A549 (cell line): ENCODE results near the gene SRRD. TPM values are rescaled to one million over a fixed set of nuclear protein-coding genes. Genes with fewer than 3 reads are reported as not detected.

ENCODE experiments used
- ATAC-seq, 2 experiments: fragments of 200-7000 bp in 1 of 2; fragments of >200 bp in 1 of 2; cut with Nextera tagmentation in 1 of 2; cut with Tn5 transposase in 1 of 2; 3 replicates each; pipeline versions ENCODE4 v1.8.0 to v1.9.1; 2018 to 2020; ENCODE audit warnings: mild to moderate bottlenecking in 1 of 2, moderate library complexity in 1 of 2
- CTCF ChIA-PET: fragments of 300-600 bp; sonication (Branson Sonifier 250); formaldehyde crosslinking; extraction: SDS; loops from one replicate; lab custom pipeline; 2021; ENCODE audit warnings: antibody characterized with exemption, inconsistent platforms; lab: Yijun Ruan, JAX
- POLR2A ChIA-PET: fragments of 350-600 bp; formaldehyde crosslinking; extraction: SDS; loops from one replicate; lab custom pipeline; 2021; ENCODE audit warnings: antibody characterized with exemption, inconsistent platforms; lab: Yijun Ruan, JAX
- DNase-seq, 2 experiments: peaks; one replicate each; pipeline versions ENCODE4 v3.0.0 to v3.0.0-alpha.2; 2011 to 2016; ENCODE audit warnings: low read depth in 1 of 2, low spot score in 1 of 2
- FAIRE-seq: peaks from 2 replicates; lab custom pipeline; 2011; peaks lifted over from hg19 to GRCh38; lab: Jason Lieb, UNC
- H3K27ac ChIP-seq, 2 experiments: fragments of >200 bp; sonication (Bioruptor Twin); formaldehyde crosslinking; 3 replicates each; pipeline ENCODE4 v1.5.1; 2016 to 2017
- H3K4me1 ChIP-seq: fragments of >200 bp; sonication (Bioruptor Twin); formaldehyde crosslinking; 3 replicates; pipeline ENCODE4 v1.6.1; 2016
- H3K4me2 ChIP-seq: fragments of >200 bp; sonication (Bioruptor Twin); formaldehyde crosslinking; 3 replicates; pipeline ENCODE4 v1.6.1; 2016
- H3K4me3 ChIP-seq: fragments of >200 bp; sonication (Bioruptor Twin); formaldehyde crosslinking; 3 replicates; pipeline ENCODE4 v1.5.1; 2016
- H3K9me3 ChIP-seq: fragments of >200 bp; sonication (Bioruptor Twin); formaldehyde crosslinking; 3 replicates; pipeline ENCODE4 v1.6.1; 2016
- BCL3 ChIP-seq: fragments of >200 bp; sonication (Bioruptor Twin); formaldehyde crosslinking; IDR thresholded peaks from 3 replicates; pipeline ENCODE4 v1.6.1; 2016
- CBX2 ChIP-seq: fragments of 200-600 bp; sonication (generic); IDR thresholded peaks from 2 replicates; pipeline ENCODE4 v1.6.1; 2016; ENCODE audit warnings: low read depth, mild to moderate bottlenecking, borderline replicate concordance
- CHD2 ChIP-seq: fragments of 150-350 bp; IDR thresholded peaks from 2 replicates; pipeline ENCODE4 v1.6.1; 2014; ENCODE audit warnings: low read length; ENCODE audit not compliant: partially characterized antibody
- E2F6 ChIP-seq: IDR thresholded peaks from 2 replicates; pipeline ENCODE4 v1.6.1; 2012; ENCODE audit warnings: low read depth, borderline replicate concordance
- GATA3 ChIP-seq: IDR thresholded peaks from 2 replicates; pipeline ENCODE4 v1.6.1; 2012; ENCODE audit warnings: borderline replicate concordance
- HES2 ChIP-seq: fragments of >200 bp; sonication (Bioruptor Twin); formaldehyde crosslinking; IDR thresholded peaks from 2 replicates; pipeline ENCODE4 v1.6.1; 2016
- HMGXB4 ChIP-seq: fragments of 250-450 bp; sonication (Bioruptor Pico); IDR thresholded peaks from 2 replicates; pipeline ENCODE4 v1.5.0; 2021; ENCODE audit warnings: mild to moderate bottlenecking, moderate library complexity, borderline replicate concordance
- HOXA7 ChIP-seq: fragments of 250-450 bp; sonication (Bioruptor Pico); IDR thresholded peaks from 2 replicates; pipeline ENCODE4 v1.5.0; 2020; ENCODE audit warnings: mild to moderate bottlenecking, moderate library complexity
- JUN ChIP-seq, 2 experiments: fragments of >200 bp; sonication (Bioruptor Twin); formaldehyde crosslinking; IDR thresholded peaks; 2 replicates in 1 of 2; 3 replicates in 1 of 2; pipeline ENCODE4 v1.6.1; 2016 to 2017
- KDM1A ChIP-seq: fragments of 200-600 bp; sonication (generic); IDR thresholded peaks from 2 replicates; pipeline ENCODE4 v1.6.1; 2016; ENCODE audit warnings: low read depth, mild to moderate bottlenecking
- MAFK ChIP-seq: fragments of 450-650 bp; IDR thresholded peaks from 2 replicates; pipeline ENCODE4 v1.6.1; 2014; ENCODE audit not compliant: partially characterized antibody
- MAX ChIP-seq: IDR thresholded peaks from 2 replicates; pipeline ENCODE4 v1.6.1; 2012
- MYC ChIP-seq: IDR thresholded peaks from 2 replicates; pipeline ENCODE4 v1.6.1; 2012; ENCODE audit warnings: mild to moderate bottlenecking, inconsistent platforms, low read length, improper control_type of control experiment, borderline replicate concordance
- NR3C1 ChIP-seq: fragments of >200 bp; sonication (Bioruptor Twin); formaldehyde crosslinking; IDR thresholded peaks from 3 replicates; pipeline ENCODE4 v1.6.1; 2017
- PHF8 ChIP-seq: fragments of 200-600 bp; sonication (generic); IDR thresholded peaks from 2 replicates; pipeline ENCODE4 v1.6.1; 2016; ENCODE audit warnings: low read depth, mild to moderate bottlenecking, antibody characterized with exemption, moderate library complexity, borderline replicate concordance
- POLR2A ChIP-seq: IDR thresholded peaks from 2 replicates; pipeline ENCODE4 v1.6.1; 2012; ENCODE audit warnings: mild to moderate bottlenecking, low read length
- POLR2AphosphoS2 ChIP-seq: conservative IDR thresholded peaks from 2 replicates; pipeline ENCODE4 v1.6.1; 2012; ENCODE audit warnings: low read length, improper control_type of control experiment, inconsistent platforms
- REST ChIP-seq: fragments of 200-600 bp; sonication (generic); IDR thresholded peaks from 2 replicates; pipeline ENCODE4 v1.6.1; 2016; ENCODE audit warnings: antibody characterized with exemption, mild to moderate bottlenecking, moderate library complexity
- SMC3 ChIP-seq: fragments of >200 bp; sonication (Bioruptor Twin); formaldehyde crosslinking; IDR thresholded peaks from 3 replicates; pipeline ENCODE4 v1.6.1; 2018; ENCODE audit warnings: inconsistent platforms
- TP53 ChIP-seq: fragments of 250-450 bp; sonication (Bioruptor Pico); IDR thresholded peaks from 2 replicates; pipeline ENCODE4 v1.5.0; 2021; ENCODE audit warnings: mild to moderate bottlenecking, moderate library complexity
- USF2 ChIP-seq: fragments of 450-650 bp; IDR thresholded peaks from 2 replicates; pipeline ENCODE4 v1.6.1; 2014; ENCODE audit warnings: antibody characterized with exemption
- ZC3H11A ChIP-seq: fragments of 450-650 bp; IDR thresholded peaks from 2 replicates; pipeline ENCODE4 v1.6.1; 2014; ENCODE audit warnings: antibody characterized with exemption, mild to moderate bottlenecking
- ZFP36 ChIP-seq: fragments of 450-650 bp; IDR thresholded peaks from 2 replicates; pipeline ENCODE4 v1.6.1; 2014; ENCODE audit warnings: borderline replicate concordance; ENCODE audit not compliant: partially characterized antibody
- WGBS: methylation state at CpG from one replicate; pipeline ENCODE4 v1.1.6; 2017; ENCODE audit errors: missing lambda C conversion rate; 5-methylcytosine and 5-hydroxymethylcytosine counted together
- polyA plus RNA-seq, 4 experiments: library from polyadenylated mRNA; depleted of rRNA in 3 of 4; stranded (reverse); fragments of >200 nt; fragmentation: RNase III in 1 of 4; extraction: RNeasy Plus Mini Kit Qiagen cat#74134 plus additional on column Dnase treatment in 1 of 4; gene quantifications; 2 replicates in 3 of 4; 3 replicates in 1 of 4; pipeline ENCODE4 v1.2.3, GENCODE V29; 2011 to 2017

The SRRD gene
- polyA plus RNA-seq, 2 of the 4 experiments (the other 2 are of a cell fraction) = 14.1 to 36.4 TPM

- CTCF ChIA-PET = interaction anchor here (1.1 kb wide), 1 partner anchor 10 kb away, joined by 4 read pairs; no protein-coding TSS in a partner anchor
- POLR2A ChIA-PET = interaction anchor here (0.8 to 1.3 kb wide), 3 partner anchors 9 to 28 kb away, joined by 3 to 8 read pairs (median 3); partner anchors contain the start of genes HPS4 and SRRD
- DNase-seq (peak; percentile 88 to 89), ATAC-seq (peak; percentile 100)
- WGBS = 3% methylated on average over 9 of the region's 40 CpGs
- H3K9me3 ChIP-seq = no peaks in the 10 kb centered on the region
- H3K4me2 ChIP-seq = peak within 1 kb of the TSS; percentile 96
- H3K4me1 ChIP-seq = peaks cover 14% of the 10 kb centered on the region; the same call in 2 of the 3 replicates
- peak; percentile 68; the same call in 1 of the 2 replicates for TF ChIP-seq PHF8
- peak; percentile 33; the same call in 1 of the 2 replicates for TF ChIP-seq GATA3
- no peak for TF ChIP-seq HES2
- peak; percentile 88 for TF ChIP-seq MAX
- no peak; the same call in 1 of the 2 replicates for TF ChIP-seq MYC
- TF ChIP-seq KDM1A = no peak
- peak; percentile 28 to 76; a peak in 3 of 5 replicates for TF ChIP-seq JUN (IDR thresholded peaks at IDR 0.05)
- no peak for TF ChIP-seq ZC3H11A
- no peak for TF ChIP-seq SMC3
- TF ChIP-seq CHD2 = peak; percentile 64
- TF ChIP-seq BCL3 = 0 out of 3 replicates have a peak, but pooled peaks have one; percentile 40
- no peak for TF ChIP-seq HMGXB4
- no peak for TF ChIP-seq CBX2
- peak; percentile 50 for TF ChIP-seq REST
- TF ChIP-seq POLR2AphosphoS2 = no peak
- TF ChIP-seq TP53 (CRISPR knock-in tag) = no peak
- peak; percentile 76 for TF ChIP-seq POLR2A
- TF ChIP-seq ZFP36 = no peak
- TF ChIP-seq, all 56 proteins: peak for 8
- Histone ChIP-seq H3K27ac (peak within 1 kb of the TSS; percentile 89 to 94), H3K4me3 (peak within 1 kb of the TSS; percentile 88)
- no peak for FAIRE-seq
Measured at GRCh38 chr22:26512149-26512793, 28.6 kb downstream of the SRRD start, which contains the start of gene TFIP11. Gene TFIP11 (minus strand): TSS chr22:26512473. CDS start chr22:26510272, 2,201 bp downstream.

- no peak overlapping the region; a peak in 1 of 6 replicates for H3K27ac ChIP-seq
- H3K4me2 ChIP-seq = peak overlapping the region; percentile 94
- no peak for DNase-seq
- no peaks in the 10 kb centered on the region for H3K9me3 ChIP-seq
- ChIA-PET POLR2A (no interaction called here), CTCF (interaction anchor here (0.6 to 1.1 kb wide), 2 partner anchors 11 to 146 kb away, joined by 3 to 5 read pairs; no protein-coding TSS in a partner anchor)
- H3K4me3 ChIP-seq = no peak overlapping the region
- peaks cover 24% of the 10 kb centered on the region; the same call in 2 of the 3 replicates for H3K4me1 ChIP-seq
- ATAC-seq = no peak
- FAIRE-seq = no peak
- TF ChIP-seq MAFK = no peak
- TF ChIP-seq NR3C1 = no peak
- TF ChIP-seq HOXA7 (CRISPR knock-in tag) = no peak
- no peak for TF ChIP-seq MYC
- no peak for TF ChIP-seq E2F6
- TF ChIP-seq USF2 = no peak
- no peak for TF ChIP-seq CHD2
- 80% methylated on average over 1 of the region's 1 CpG for WGBS
Measured at GRCh38 chr22:26513838-26514237, 30.2 kb downstream of the SRRD start.
